Measurements from ENCODE around the gene C6orf132.

DNA sequence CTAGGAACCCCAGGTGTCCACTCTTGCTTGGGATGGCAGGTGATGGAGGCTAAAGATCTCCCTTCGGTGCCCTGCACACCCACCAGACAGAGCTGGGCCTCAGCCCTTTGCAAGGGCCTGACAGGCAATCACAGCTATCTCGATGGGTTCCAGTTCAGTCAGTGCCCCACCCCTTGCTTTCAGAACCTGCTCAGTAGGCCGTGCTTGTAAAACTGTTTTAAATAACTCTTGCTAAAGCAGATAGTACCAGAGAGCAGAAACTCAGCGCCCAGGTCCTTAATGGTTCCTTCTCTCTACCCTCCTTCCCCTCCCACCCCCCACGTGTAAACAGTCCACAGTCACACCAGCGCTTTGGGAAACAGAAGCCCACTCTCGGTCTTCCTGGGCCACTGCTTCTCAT, 39.2 kb downstream of the C6orf132 start:
- TF ChIP-seq, protein P1, sequence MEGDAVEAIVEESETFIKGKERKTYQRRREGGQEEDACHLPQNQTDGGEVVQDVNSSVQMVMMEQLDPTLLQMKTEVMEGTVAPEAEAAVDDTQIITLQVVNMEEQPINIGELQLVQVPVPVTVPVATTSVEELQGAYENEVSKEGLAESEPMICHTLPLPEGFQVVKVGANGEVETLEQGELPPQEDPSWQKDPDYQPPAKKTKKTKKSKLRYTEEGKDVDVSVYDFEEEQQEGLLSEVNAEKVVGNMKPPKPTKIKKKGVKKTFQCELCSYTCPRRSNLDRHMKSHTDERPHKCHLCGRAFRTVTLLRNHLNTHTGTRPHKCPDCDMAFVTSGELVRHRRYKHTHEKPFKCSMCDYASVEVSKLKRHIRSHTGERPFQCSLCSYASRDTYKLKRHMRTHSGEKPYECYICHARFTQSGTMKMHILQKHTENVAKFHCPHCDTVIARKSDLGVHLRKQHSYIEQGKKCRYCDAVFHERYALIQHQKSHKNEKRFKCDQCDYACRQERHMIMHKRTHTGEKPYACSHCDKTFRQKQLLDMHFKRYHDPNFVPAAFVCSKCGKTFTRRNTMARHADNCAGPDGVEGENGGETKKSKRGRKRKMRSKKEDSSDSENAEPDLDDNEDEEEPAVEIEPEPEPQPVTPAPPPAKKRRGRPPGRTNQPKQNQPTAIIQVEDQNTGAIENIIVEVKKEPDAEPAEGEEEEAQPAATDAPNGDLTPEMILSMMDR (IDR thresholded peaks at IDR 0.05; ENCODE audit: control extremely low read depth in 1 of 3, insufficient read depth in 1 of 3, low read depth in 1 of 3, low read length in 3 of 3) = no peak
- no peak for TF ChIP-seq RNF2 (IDR thresholded peaks at IDR 0.05; ENCODE audit: borderline replicate concordance, low read depth, low read length, missing control alignments, poor library complexity, severe bottlenecking)
- no peak for TF ChIP-seq TBP (IDR thresholded peaks at IDR 0.05; ENCODE audit: low read depth, low read length)
- TF ChIP-seq SAP30 (IDR thresholded peaks at IDR 0.05; ENCODE audit: insufficient read depth, insufficient replicate concordance, low read length) = no peak
- TF ChIP-seq HDAC6 (IDR thresholded peaks at IDR 0.05; ENCODE audit: low read depth, low read length) = no peak
- TF ChIP-seq POLR2AphosphoS5 (IDR thresholded peaks at IDR 0.05; ENCODE audit: low read depth, low read length) = no peak
- no peak for TF ChIP-seq RFX5 (IDR thresholded peaks at IDR 0.05; ENCODE audit: borderline replicate concordance, low read depth, low read length)
- TF ChIP-seq GABPA (IDR thresholded peaks at IDR 0.05; ENCODE audit: borderline replicate concordance, insufficient read depth, low read length) = no peak
- no peak for TF ChIP-seq SP2 (IDR thresholded peaks at IDR 0.05; ENCODE audit: low read length)
- TF ChIP-seq EP300 (IDR thresholded peaks at IDR 0.05; ENCODE audit: borderline replicate concordance in 1 of 2, low read depth in 2 of 2, low read length in 2 of 2) = no peak
- no peak for TF ChIP-seq RAD21 (IDR thresholded peaks at IDR 0.05 in 1 of 2, conservative IDR thresholded peaks at IDR 0.05 in 1 of 2; ENCODE audit: low read depth in 2 of 2, low read length in 2 of 2)
- TF ChIP-seq EZH2 (IDR thresholded peaks at IDR 0.05; ENCODE audit: low read depth, low read length, severe bottlenecking) = no peak

Data from H1 (cell line).